ENCODE measurements around the gene XRCC6.
"Not testable (repeated sequence)": the region's sequence is repeated elsewhere in the genome, so short reads cannot be mapped to it uniquely, and the experiment has no call there.

XRCC6 gene

GRCh38 chr22:41650821-41651220 is 29.7 kb downstream of the XRCC6 start:
- no peak for DNase-seq (ENCODE audit: low read depth)

DNA sequence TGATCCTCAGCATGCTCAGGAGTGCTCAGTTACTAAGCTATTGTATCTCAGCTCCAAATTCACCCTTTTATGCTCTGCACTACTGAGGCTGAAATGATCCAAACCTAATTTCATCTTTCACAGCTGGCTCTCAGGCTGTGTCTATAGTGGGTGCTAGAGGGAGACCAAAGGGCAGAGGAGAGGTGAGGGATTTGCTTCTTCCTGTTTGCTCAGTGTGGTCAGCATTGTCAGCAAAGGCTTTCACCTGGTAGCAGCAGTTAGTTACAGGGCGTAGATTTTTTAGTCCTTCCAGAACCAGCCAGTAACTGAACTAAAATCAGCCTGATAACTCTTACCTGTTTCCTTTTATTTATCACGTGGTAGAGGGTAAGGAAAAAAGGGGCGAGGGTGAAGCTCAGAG is 33.2 kb downstream of the XRCC6 start:
- no peak for DNase-seq (ENCODE audit: low read depth)

GRCh38 chr22:41656556-41656955 is 35.5 kb downstream of the XRCC6 start:
- no peak for DNase-seq (ENCODE audit: low read depth)

DNA sequence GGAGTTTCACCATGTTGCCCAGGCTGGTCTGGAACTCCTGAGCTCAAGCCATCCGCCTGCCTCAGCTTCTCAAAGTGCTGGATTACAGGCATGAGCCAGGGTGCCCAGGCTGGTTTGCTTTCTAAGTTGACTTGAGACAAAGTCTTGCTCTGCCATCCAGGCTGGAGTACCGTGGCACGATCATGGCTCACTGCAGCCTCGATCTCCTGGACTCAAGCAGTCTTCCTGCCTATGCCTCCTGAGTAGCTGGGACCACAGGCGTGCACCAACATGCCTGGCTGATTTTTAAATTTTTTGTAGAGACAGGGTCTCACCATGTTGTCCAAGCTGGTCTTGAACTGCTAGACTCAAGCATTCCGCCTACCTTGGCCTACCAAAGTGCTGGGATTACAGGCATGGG is 36.6 kb downstream of the XRCC6 start:
- no peak for DNase-seq (ENCODE audit: low read depth)

GRCh38 chr22:41658869-41659268 is 37.8 kb downstream of the XRCC6 start:
- no peak for DNase-seq (ENCODE audit: low read depth)

DNA sequence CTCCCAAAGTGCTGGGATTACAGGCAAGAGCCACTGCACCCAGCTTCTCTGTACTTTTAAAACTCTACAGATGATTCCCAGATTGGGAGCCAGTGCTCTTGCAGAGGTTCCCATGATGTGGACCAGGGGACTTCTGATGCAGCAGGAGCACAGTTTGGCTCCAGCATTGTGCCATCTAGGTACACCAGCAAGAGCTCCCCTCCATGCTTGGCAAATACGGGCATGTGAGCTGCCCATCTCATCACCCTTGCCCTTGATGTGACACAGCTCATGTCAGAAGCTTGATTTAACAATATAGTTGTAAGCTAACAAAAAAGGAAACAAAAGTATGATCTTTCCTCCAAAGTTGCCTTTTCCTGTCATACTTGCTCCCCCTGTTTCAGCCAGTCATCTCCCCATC is 38.8 kb downstream of the XRCC6 start:
- no peak for DNase-seq (ENCODE audit: low read depth)

DNA sequence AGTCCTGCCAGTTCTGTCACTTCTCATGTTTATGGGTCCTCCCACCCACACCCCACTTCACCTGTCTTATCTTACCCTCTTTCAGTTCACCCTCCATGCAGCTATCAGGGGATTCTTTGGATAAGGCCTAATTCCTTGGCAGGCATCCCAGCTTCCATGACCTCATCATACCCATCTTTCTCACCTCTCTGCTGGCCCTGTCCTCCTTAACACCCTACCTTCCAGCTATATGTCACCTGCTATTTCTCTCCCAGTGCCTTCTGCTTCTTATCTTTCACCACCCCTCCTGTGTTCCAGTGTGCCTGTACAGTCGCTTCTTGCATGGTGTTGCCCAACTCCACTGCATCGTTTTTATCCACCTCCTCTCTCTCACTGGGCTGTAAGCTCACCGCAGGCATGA is 39.3 kb downstream of the XRCC6 start:
- DNase-seq (ENCODE audit: low read depth), result no peak

GRCh38 chr22:41661088-41661487 is 40.0 kb downstream of the XRCC6 start:
- DNase-seq (ENCODE audit: low read depth), result no peak

DNA sequence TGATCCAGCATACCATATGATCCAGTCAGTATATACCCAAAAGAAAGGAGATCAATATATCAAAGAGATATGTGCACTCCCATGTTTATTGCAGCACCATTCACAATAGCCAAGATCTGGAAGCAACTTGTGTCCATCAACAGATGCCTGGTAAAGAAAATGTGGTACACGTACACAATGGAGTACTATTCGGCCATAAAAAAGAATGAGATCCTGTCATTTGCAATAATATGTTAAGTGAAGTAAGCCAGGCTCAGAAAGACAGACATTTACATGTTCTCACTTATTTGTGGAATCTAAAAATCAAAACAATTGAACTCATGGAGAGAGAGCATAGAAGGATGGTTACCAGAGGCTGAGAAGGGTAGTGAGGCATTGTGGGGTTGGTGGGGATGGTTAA is 40.6 kb downstream of the XRCC6 start:
- DNase-seq (ENCODE audit: low read depth), result no peak

GRCh38 chr22:41663594-41663993 is 42.5 kb downstream of the XRCC6 start:
- DNase-seq (ENCODE audit: low read depth), result not testable (repeated sequence)

- no peak for DNase-seq (ENCODE audit: low read depth)
Observed at GRCh38 chr22:41664490-41664889, 43.4 kb downstream of the XRCC6 start.

- DNase-seq (ENCODE audit: low read depth), result no peak
Observed at GRCh38 chr22:41664951-41665350, 43.9 kb downstream of the XRCC6 start.

GRCh38 chr22:41668971-41669911 is 48.1 kb downstream of the XRCC6 start:
- DNase-seq (ENCODE audit: low read depth), result peak; percentile 64

- not testable (repeated sequence) for DNase-seq (ENCODE audit: low read depth)
Observed at GRCh38 chr22:41672096-41672495, 51.0 kb downstream of the XRCC6 start.

- no peak for DNase-seq (ENCODE audit: low read depth)
Observed at GRCh38 chr22:41672780-41673509, 51.9 kb downstream of the XRCC6 start.

DNA sequence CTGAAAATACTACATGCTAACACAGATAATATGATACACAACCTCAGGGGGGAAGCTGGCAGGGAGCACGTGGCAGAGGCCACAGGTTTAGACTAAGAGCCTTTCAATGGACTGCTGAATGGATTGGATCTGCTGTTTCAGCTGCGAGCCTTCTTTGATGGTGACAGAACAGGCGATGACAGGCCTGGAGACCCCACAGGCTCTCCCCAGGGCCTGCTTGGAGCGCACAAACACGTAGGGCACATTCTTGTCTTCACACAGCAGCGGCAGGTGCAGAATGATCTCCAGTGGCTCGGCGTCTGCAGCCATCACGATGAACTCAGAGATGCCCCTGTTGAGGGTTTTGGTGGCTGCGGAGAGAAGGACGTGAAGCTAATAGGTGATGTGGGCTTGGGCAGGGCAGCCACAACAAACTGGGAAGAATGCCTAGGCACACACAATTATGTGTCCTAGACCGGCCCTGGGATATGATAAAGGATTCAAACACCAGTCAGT is 53.8 kb downstream of the XRCC6 start:
- DNase-seq (ENCODE audit: low read depth), result no peak

- DNase-seq (ENCODE audit: low read depth), result no peak
Observed at GRCh38 chr22:41676134-41676533, 55.0 kb downstream of the XRCC6 start.

DNA sequence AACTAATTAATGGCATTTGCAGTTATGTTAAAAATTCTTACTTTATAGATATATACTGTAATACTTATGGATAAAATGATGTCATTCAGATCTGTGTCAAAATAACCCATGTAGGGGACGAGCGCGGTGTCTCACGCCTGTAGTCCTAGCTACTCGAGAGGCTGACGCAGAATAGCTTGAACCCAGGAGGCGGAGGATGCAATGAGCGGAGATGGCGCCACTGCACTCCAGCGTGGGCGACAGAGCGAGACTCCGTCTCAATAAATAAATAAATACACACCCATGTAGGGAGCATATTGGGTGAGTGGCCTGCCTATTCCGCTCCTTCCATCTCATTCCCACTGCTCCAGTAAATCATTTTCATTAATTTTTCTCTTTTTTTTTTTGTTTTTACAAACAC is 60.5 kb downstream of the XRCC6 start:
- no peak for DNase-seq (ENCODE audit: low read depth)

GRCh38 chr22:41682033-41682807 is 61.1 kb downstream of the XRCC6 start:
- DNase-seq (ENCODE audit: low read depth), result peak; percentile 77

DNA sequence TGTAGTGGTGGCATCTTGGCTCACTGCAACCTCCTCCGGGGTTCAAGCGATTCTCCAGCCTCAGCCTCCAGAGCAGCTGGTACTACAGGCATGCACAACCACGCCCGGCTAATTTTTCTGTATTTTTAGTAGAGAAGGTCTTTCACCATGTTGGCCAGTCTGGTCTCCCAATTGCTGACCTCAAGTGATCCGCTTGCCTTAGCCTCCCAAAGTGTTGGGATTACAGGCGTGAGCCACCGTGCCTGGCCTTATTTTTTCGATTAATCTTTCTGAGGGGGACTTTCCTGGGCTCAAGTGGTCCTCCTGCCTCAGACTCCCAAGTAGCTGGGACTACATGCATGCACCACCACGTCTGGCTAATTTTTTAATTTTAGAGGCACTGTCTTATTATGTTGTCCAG is 62.0 kb downstream of the XRCC6 start:
- DNase-seq (ENCODE audit: low read depth), result no peak

DNA sequence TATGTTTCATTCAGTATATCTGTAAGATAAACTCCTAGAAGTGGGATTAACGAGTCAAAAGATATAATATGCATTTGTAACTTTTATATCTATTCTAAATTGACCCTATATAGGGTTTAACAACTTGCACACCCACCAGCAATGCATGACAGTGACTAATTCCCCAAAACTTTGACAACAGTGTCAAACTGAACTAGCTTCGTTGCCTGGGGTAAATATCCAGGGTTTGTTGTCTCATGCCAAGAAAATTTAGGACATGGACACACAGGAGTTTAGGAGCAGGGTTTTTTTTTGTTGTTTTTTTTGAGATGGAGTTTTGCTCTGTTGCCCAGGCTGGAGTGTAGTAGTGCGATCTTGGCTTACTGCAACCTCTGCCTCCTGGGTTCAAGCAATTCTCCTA is 62.5 kb downstream of the XRCC6 start:
- no peak for DNase-seq (ENCODE audit: low read depth)

DNA sequence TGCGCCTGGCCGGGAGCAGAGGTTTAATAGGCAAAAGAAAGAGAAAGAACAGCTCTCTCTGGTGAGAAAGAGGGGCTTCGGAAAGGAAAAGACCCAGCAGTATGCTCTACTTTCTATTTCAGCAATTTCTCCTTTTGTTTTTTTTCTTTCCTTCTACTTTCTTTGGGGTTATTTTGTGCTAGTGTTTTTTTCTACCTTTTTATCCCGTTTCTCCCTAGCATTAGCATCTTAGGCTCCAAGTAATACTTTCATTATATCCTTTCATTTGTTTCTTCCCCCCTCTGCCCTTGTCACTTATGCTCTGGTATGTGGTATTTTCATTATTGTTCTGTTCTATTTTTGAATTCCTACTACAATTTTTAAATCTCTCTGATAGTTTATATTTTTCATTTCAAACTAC is 63.1 kb downstream of the XRCC6 start:
- DNase-seq (ENCODE audit: low read depth), result no peak
